RWPE2 (cell line): ENCODE results near the gene TRIM7.
A peak's percentile ranks its signal among the peaks of the same experiment; 100 is the strongest.

Experiments used
- ATAC-seq: fragments of 200-7000 bp; cut with Tn5 transposase; 3 replicates; pipeline ENCODE4 v1.9.1; 2021; ENCODE audit warnings: low read depth
- DNase-seq: peaks from one replicate; pipeline ENCODE4 v3.0.0-alpha.2; 2020; ENCODE audit warnings: low spot score
- H3K27ac ChIP-seq: fragments of 450-650 bp; 2 replicates; pipeline ENCODE4 v1.5.1; 2017; ENCODE audit warnings: mild to moderate bottlenecking; ENCODE audit not compliant: poor library complexity, severe bottlenecking
- H3K27me3 ChIP-seq: fragments of 250-450 bp; sonication (Bioruptor Pico); 2 replicates; pipeline ENCODE4 v1.5.1; 2021; ENCODE audit warnings: mild to moderate bottlenecking, moderate library complexity; ENCODE audit not compliant: insufficient read depth, poor library complexity, severe bottlenecking
- H3K36me3 ChIP-seq: fragments of 250-450 bp; sonication (Bioruptor Pico); 2 replicates; pipeline ENCODE4 v1.5.1; 2020; ENCODE audit warnings: low read depth, mild to moderate bottlenecking, moderate library complexity
- H3K4me1 ChIP-seq: fragments of 250-450 bp; sonication (Bioruptor Pico); 2 replicates; pipeline ENCODE4 v1.5.1; 2021; ENCODE audit warnings: mild to moderate bottlenecking, moderate library complexity; ENCODE audit not compliant: insufficient read depth, poor library complexity, severe bottlenecking
- H3K4me3 ChIP-seq: fragments of 250-450 bp; sonication (Bioruptor Pico); 2 replicates; pipeline ENCODE4 v1.5.1; 2021; ENCODE audit warnings: mild to moderate bottlenecking, moderate library complexity; ENCODE audit not compliant: severe bottlenecking
- H3K9me3 ChIP-seq: fragments of 250-450 bp; sonication (Bioruptor Pico); 2 replicates; pipeline ENCODE4 v1.5.1; 2021; ENCODE audit warnings: mild to moderate bottlenecking, moderate library complexity; ENCODE audit not compliant: severe bottlenecking
- CTCF ChIP-seq: fragments of 450-650 bp; IDR thresholded peaks from one replicate; pipeline ENCODE4 v1.5.1; 2017; ENCODE audit warnings: mild to moderate bottlenecking, moderate library complexity; ENCODE audit not compliant: poor library complexity, severe bottlenecking

TRIM7 gene

GRCh38 chr5:181204826-181205760 is at the start of gene TRIM7:
Gene TRIM7 (minus strand): TSS chr5:181205196. CDS start chr5:181205110, 86 bp downstream.
- peaks cover 13% of the 10 kb centered on the region for H3K36me3 ChIP-seq
- no peaks in the 10 kb centered on the region for H3K9me3 ChIP-seq
- ATAC-seq (peak; percentile 26), DNase-seq (peak; percentile 84)
- peak within 1 kb of the TSS; percentile 67 for H3K4me3 ChIP-seq
- no peak for TF ChIP-seq CTCF
- peak within 1 kb of the TSS; percentile 76 for H3K27ac ChIP-seq
- H3K27me3 ChIP-seq, result no peaks in the 10 kb centered on the region
- peaks cover 12% of the 10 kb centered on the region for H3K4me1 ChIP-seq

- ATAC-seq (no peak), DNase-seq (no peak)
- peaks cover 56% of the 10 kb centered on the region for H3K36me3 ChIP-seq
- H3K27ac ChIP-seq, result peak overlapping the region; percentile 94
- H3K27me3 ChIP-seq, result no peaks in the 10 kb centered on the region
- peaks cover 18% of the 10 kb centered on the region for H3K4me1 ChIP-seq
- no peaks in the 10 kb centered on the region for H3K9me3 ChIP-seq
- peak overlapping the region; percentile 63 for H3K4me3 ChIP-seq
- TF ChIP-seq CTCF, result no peak
These were observed 43.3 kb upstream of the TRIM7 start for GRCh38 chr5:181248277-181248676.

GRCh38 chr5:181246276-181247049 is 41.5 kb upstream of the TRIM7 start:
- Histone ChIP-seq H3K9me3 (no peaks in the 10 kb centered on the region), H3K4me3 (peak overlapping the region; percentile 63), H3K4me1 (peaks cover 24% of the 10 kb centered on the region), H3K27ac (peak overlapping the region; percentile 94), H3K27me3 (no peaks in the 10 kb centered on the region), H3K36me3 (peaks cover 56% of the 10 kb centered on the region)
- ATAC-seq (peak; percentile 62), DNase-seq (peak; percentile 91)
- no peak for TF ChIP-seq CTCF

GRCh38 chr5:181245427-181246275 is 40.7 kb upstream of the TRIM7 start:
- Histone ChIP-seq H3K4me1 (peaks cover 27% of the 10 kb centered on the region), H3K9me3 (no peaks in the 10 kb centered on the region), H3K4me3 (peak overlapping the region; percentile 63), H3K27ac (peak overlapping the region; percentile 94), H3K36me3 (peaks cover 56% of the 10 kb centered on the region), H3K27me3 (no peaks in the 10 kb centered on the region)
- DNase-seq (peak; percentile 68), ATAC-seq (peak; percentile 3; the same call in 2 of the 3 replicates)
- no peak for TF ChIP-seq CTCF
